Endothelial cell of umbilical vein (primary cell): ENCODE measurements around the gene PDCD1. TPM values are rescaled to one million over a fixed set of nuclear protein-coding genes. Genes with fewer than 3 reads are reported as not detected.

Experiments used
- BruUV-seq: library from RNA; stranded (reverse); fragments of 400-500 nt; replicated peaks from 2 replicates; lab custom pipeline; 2021; lab: Mats Ljungman, UMichigan
- CTCF ChIA-PET: fragments of 300-600, 350-600 bp; sonication (Branson Sonifier 250); formaldehyde crosslinking; loops from one replicate; lab custom pipeline; 2021; ENCODE audit warnings: antibody characterized with exemption, inconsistent platforms; lab: Charles Lee
- POLR2A ChIA-PET: fragments of 300-600, 350-600 bp; sonication (Branson Sonifier 250); formaldehyde crosslinking; loops from one replicate; lab custom pipeline; 2021; ENCODE audit warnings: antibody characterized with exemption, inconsistent platforms; lab: Charles Lee
- DNase-seq: peaks from one replicate; pipeline ENCODE4 v3.0.0-alpha.2; 2011; ENCODE audit warnings: low read depth, low spot score
- FAIRE-seq: peaks from 2 replicates; lab custom pipeline; 2011; peaks lifted over from hg19 to GRCh38; lab: Jason Lieb, UNC
- H2AFZ ChIP-seq: 2 replicates; pipeline ENCODE4 v1.6.0; 2012; ENCODE audit warnings: low read depth, low read length, control low read depth, inconsistent platforms
- H3K27ac ChIP-seq: 2 replicates; pipeline ENCODE4 v1.5.1; 2011; ENCODE audit warnings: low read depth, mild to moderate bottlenecking, control low read depth, low read length, moderate library complexity; ENCODE audit not compliant: insufficient read depth
- H3K27me3 ChIP-seq, 2 experiments: 2 replicates each; pipeline versions ENCODE4 v1.6.0 to v1.6.1; 2011; ENCODE audit warnings: low read length in 2 of 2, mixed read lengths in 1 of 2; ENCODE audit not compliant: control insufficient read depth in 2 of 2, insufficient read depth in 2 of 2
- H3K36me3 ChIP-seq, 2 experiments: 2 replicates in 1 of 2; 3 replicates in 1 of 2; pipeline ENCODE4 v1.5.1; 2011; ENCODE audit warnings: low read length in 2 of 2, mild to moderate bottlenecking in 1 of 2, moderate library complexity in 1 of 2; ENCODE audit not compliant: control insufficient read depth in 2 of 2, insufficient read depth in 2 of 2; ENCODE audit errors: extremely low read depth in 1 of 2
- H3K4me1 ChIP-seq: 3 replicates; pipeline ENCODE4 v1.5.1; 2011; ENCODE audit warnings: mild to moderate bottlenecking, low read length; ENCODE audit not compliant: control insufficient read depth, insufficient read depth; ENCODE audit errors: extremely low read depth
- H3K4me2 ChIP-seq: 2 replicates; pipeline ENCODE4 v1.6.1; 2011; ENCODE audit warnings: low read length, control low read depth, mixed read lengths; ENCODE audit not compliant: insufficient read depth
- H3K4me3 ChIP-seq, 3 experiments: fragments of 200-600 bp in 1 of 3; sonication (generic), shearing (Covaris generic) in 1 of 3; replicated peaks in 1 of 3; 2 replicates each; pipeline ENCODE4 v1.5.1; 2011 to 2016; ENCODE audit warnings: control low read depth in 3 of 3, low read length in 3 of 3, mild to moderate bottlenecking in 2 of 3, inconsistent platforms in 1 of 3, low read depth in 1 of 3, moderate library complexity in 1 of 3; ENCODE audit not compliant: insufficient read depth in 1 of 3
- H3K79me2 ChIP-seq: 2 replicates; pipeline ENCODE4 v1.6.0; 2012; ENCODE audit warnings: low read length, inconsistent platforms; ENCODE audit not compliant: control insufficient read depth, insufficient read depth
- H3K9ac ChIP-seq: replicated peaks from 2 replicates; pipeline ENCODE3; 2011; ENCODE audit warnings: low read length, control low read depth; ENCODE audit not compliant: insufficient read depth; ENCODE audit errors: extremely low read depth
- H3K9me1 ChIP-seq: replicated peaks from 3 replicates; pipeline ENCODE4 v1.6.0; 2011; ENCODE audit warnings: mild to moderate bottlenecking, low read length; ENCODE audit not compliant: control insufficient read depth, insufficient read depth; ENCODE audit errors: extremely low read depth
- H3K9me3 ChIP-seq: replicated peaks from 2 replicates; pipeline ENCODE4 v1.5.1; 2012; ENCODE audit warnings: low read length, inconsistent platforms; ENCODE audit not compliant: control insufficient read depth, insufficient read depth
- H4K20me1 ChIP-seq: replicated peaks from 2 replicates; pipeline ENCODE3; 2011; ENCODE audit warnings: mild to moderate bottlenecking, low read length; ENCODE audit not compliant: control insufficient read depth, insufficient read depth; ENCODE audit errors: extremely low read depth
- CTCF ChIP-seq, 2 donors: IDR thresholded peaks; 1 replicate in 1 of 2; 2 replicates in 1 of 2; pipeline ENCODE4 v1.5.1; 2011; ENCODE audit warnings: low read length in 2 of 2, mild to moderate bottlenecking in 2 of 2, moderate library complexity in 2 of 2, control low read depth in 1 of 2, inconsistent platforms in 1 of 2, low read depth in 1 of 2; ENCODE audit not compliant: insufficient read depth in 1 of 2; ENCODE audit errors: extremely low read depth in 1 of 2
- EZH2 ChIP-seq: IDR thresholded peaks from 2 replicates; pipeline ENCODE4 v1.6.1; 2012; ENCODE audit warnings: borderline replicate concordance, low read depth, mild to moderate bottlenecking, moderate library complexity, low read length, inconsistent platforms; ENCODE audit not compliant: severe bottlenecking
- FOS ChIP-seq: IDR thresholded peaks from 2 replicates; pipeline ENCODE4 v1.6.1; 2011; ENCODE audit warnings: mild to moderate bottlenecking, low read length, moderate library complexity, borderline replicate concordance; ENCODE audit not compliant: insufficient read depth
- GATA2 ChIP-seq: IDR thresholded peaks from 2 replicates; pipeline ENCODE4 v1.7.0; 2011; ENCODE audit warnings: low read depth, mild to moderate bottlenecking, moderate library complexity, mixed read lengths, low read length; ENCODE audit not compliant: insufficient read length, insufficient read depth
- JUN ChIP-seq: IDR thresholded peaks from 2 replicates; pipeline ENCODE4 v1.6.1; 2011; ENCODE audit warnings: borderline replicate concordance, low read depth; ENCODE audit not compliant: insufficient read length, insufficient read depth
- MAX ChIP-seq: IDR thresholded peaks from 2 replicates; pipeline ENCODE4 v1.6.1; 2011; ENCODE audit not compliant: insufficient read depth, insufficient read length
- MYC ChIP-seq: IDR thresholded peaks from one replicate; pipeline ENCODE4 v1.6.1; 2011; ENCODE audit warnings: mild to moderate bottlenecking, low read depth, low read length
- POLR2A ChIP-seq: IDR thresholded peaks from 2 replicates; pipeline ENCODE4 v1.6.1; 2012; ENCODE audit warnings: low read depth, mild to moderate bottlenecking, control low read depth, low read length
- POLR2AphosphoS5 ChIP-seq: IDR thresholded peaks from 2 replicates; pipeline ENCODE4 v1.6.1; 2012; ENCODE audit warnings: low read depth, mild to moderate bottlenecking, control low read depth, low read length, moderate library complexity; ENCODE audit not compliant: insufficient read depth
- dilution Hi-C: fragments of 300-500 bp; cut with MboI; formaldehyde crosslinking; loops from one replicate; pipeline ENCODE4 v1.15.0; 2019; ENCODE audit warnings: low sequenced_read_pairs; ENCODE audit not compliant: extremely low pct_ligation_motif_present
- intact Hi-C: fragments of 100-400 bp; cut with micrococcal nuclease; formaldehyde crosslinking; loops from one replicate; pipeline ENCODE4 v1.10.0; 2022
- polyA plus RNA-seq, 4 experiments: library from polyadenylated mRNA; depleted of rRNA in 3 of 4; stranded (reverse) in 3 of 4; unstranded in 1 of 4; fragments of >200 nt; gene quantifications; 2 replicates each; pipeline versions ENCODE4 v1.2.1 to v1.2.3, GENCODE V29; 2011 to 2012; ENCODE audit warnings: missing spikeins in 1 of 4
- total RNA-seq: library from RNA; stranded (reverse); gene quantifications from 2 replicates; pipeline ENCODE4 v1.2.3, GENCODE V29; 2021

Gene PDCD1
- total and polyA plus RNA-seq, 2 donors (not counting 3 experiments of a cell fraction or from before 2014, with no cell fraction given) = not detected

- Histone ChIP-seq H3K4me3 (no peak overlapping the region), H2AFZ (no peak overlapping the region), H3K9ac (no peak overlapping the region), H3K27ac (no peak overlapping the region), H3K4me1 (no peaks in the 10 kb centered on the region), H3K36me3 (no peaks in the 10 kb centered on the region), H3K79me2 (no peaks in the 10 kb centered on the region), H3K4me2 (no peak overlapping the region), H4K20me1 (no peaks in the 10 kb centered on the region), H3K27me3 (no peaks in the 10 kb centered on the region), H3K9me1 (no peaks in the 10 kb centered on the region), H3K9me3 (no peaks in the 10 kb centered on the region)
- CTCF ChIA-PET = no interaction called here
- TF ChIP-seq CTCF (IDR thresholded peaks at IDR 0.05; ENCODE audit: extremely low read depth in 1 of 2, insufficient read depth in 1 of 2, low read depth in 1 of 2, low read length in 2 of 2) (no peak), EZH2 (no peak), MAX (no peak), POLR2A (no peak), JUN (no peak), POLR2AphosphoS5 (no peak), GATA2 (no peak), FOS (no peak), MYC (no peak)
- FAIRE-seq = no peak
- POLR2A ChIA-PET = no interaction called here
- BruUV-seq = no TSS peak
- dilution Hi-C loops = no loop called here
- intact Hi-C loops = no loop called here
- DNase-seq = no peak
These were observed 6.3 kb downstream of the PDCD1 start for GRCh38 chr2:241852116-241852980.
